ENCODE results near the gene RBM6. TPM values are rescaled to one million over a fixed set of nuclear protein-coding genes. Genes with fewer than 3 reads are reported as not detected.
"Not testable (repeated sequence)": the region's sequence is repeated elsewhere in the genome, so short reads cannot be mapped to it uniquely, and the experiment has no call there.

RBM6 gene
- 10 to 100 TPM; 32.6 to 89.1 (median 50.0) TPM for polyA plus RNA-seq (ENCODE audit: low read depth in 6 of 6)

- peak within 1 kb of the TSS; percentile 95 to 100 (median 98) for H3K27ac Mint-ChIP-seq
- ATAC-seq (ENCODE audit: low read depth in 2 of 2) (peak; percentile 91 to 92), DNase-seq (peak; percentile 95)
- peaks cover 26 to 42% (median 35%) of the 10 kb centered on the region in 3 donors for H3K4me1 Mint-ChIP-seq
- no peaks in the 10 kb centered on the region for H3K36me3 Mint-ChIP-seq
- H3K27me3 Mint-ChIP-seq, result no peaks in the 10 kb centered on the region
- peak within 1 kb of the TSS; percentile 90 to 100 (median 98) for H3K4me3 Mint-ChIP-seq
- no peaks in the 10 kb centered on the region for H3K9me3 Mint-ChIP-seq
Measured at GRCh38 chr3:49939858-49940666, at the start of gene RBM6. RBM6 (plus strand) TSS chr3:49940150; CDS start chr3:49962642, 22,492 bp downstream.

- no peak for ATAC-seq (ENCODE audit: low read depth in 2 of 2)
- H3K36me3 Mint-ChIP-seq, result no peaks in the 10 kb centered on the region
- H3K4me3 Mint-ChIP-seq, result no peak overlapping the region
Measured at GRCh38 chr3:49895791-49896190, 44.2 kb upstream of the RBM6 start.

GRCh38 chr3:49896345-49896744 lies 43.6 kb upstream of the RBM6 start:
- no peaks in the 10 kb centered on the region for H3K36me3 Mint-ChIP-seq
- peaks cover 0 to under 1% (median 0%) of the 10 kb centered on the region in 3 donors for H3K4me1 Mint-ChIP-seq
- H3K9me3 Mint-ChIP-seq, result no peaks in the 10 kb centered on the region
- H3K27me3 Mint-ChIP-seq, result no peaks in the 10 kb centered on the region
- DNase-seq, result no peak
- no peak overlapping the region for H3K4me3 Mint-ChIP-seq
- H3K27ac Mint-ChIP-seq, result peak overlapping the region in 1 of 6 donors; percentile 26
- no peak for ATAC-seq (ENCODE audit: low read depth in 2 of 2)

More at GRCh38 chr3:49895791-49896190, 44.2 kb upstream of the RBM6 start:
- Mint-ChIP-seq H3K27ac (peak overlapping the region in 1 of 6 donors; percentile 68), H3K27me3 (no peaks in the 10 kb centered on the region), H3K4me1 (no peaks in the 10 kb centered on the region), H3K9me3 (no peaks in the 10 kb centered on the region)
- no peak for DNase-seq

- Mint-ChIP-seq H3K4me3 (no peak overlapping the region), H3K36me3 (no peaks in the 10 kb centered on the region), H3K27me3 (no peaks in the 10 kb centered on the region), H3K4me1 (peaks cover 2 to 5% (median 4%) of the 10 kb centered on the region in 3 donors), H3K9me3 (no peaks in the 10 kb centered on the region), H3K27ac (peak overlapping the region in 1 of 6 donors; percentile 44)
- DNase-seq, result no peak
- ATAC-seq (ENCODE audit: low read depth in 2 of 2), result no peak
Measured at GRCh38 chr3:49898991-49899390, 41.0 kb upstream of the RBM6 start.

GRCh38 chr3:49899815-49900214 lies 40.1 kb upstream of the RBM6 start:
- DNase-seq (no peak), ATAC-seq (ENCODE audit: low read depth in 2 of 2) (no peak)
- Mint-ChIP-seq H3K27ac (peak overlapping the region in 1 of 6 donors; percentile 28), H3K4me1 (peaks cover 7 to 8% (median 8%) of the 10 kb centered on the region in 3 donors), H3K9me3 (no peaks in the 10 kb centered on the region), H3K4me3 (no peak overlapping the region), H3K36me3 (no peaks in the 10 kb centered on the region), H3K27me3 (no peaks in the 10 kb centered on the region)

GRCh38 chr3:49900491-49901153 lies 39.3 kb upstream of the RBM6 start:
- no peak overlapping the region for H3K27ac Mint-ChIP-seq
- H3K4me3 Mint-ChIP-seq, result no peak overlapping the region
- no peak for DNase-seq
- no peaks in the 10 kb centered on the region for H3K9me3 Mint-ChIP-seq
- no peaks in the 10 kb centered on the region for H3K27me3 Mint-ChIP-seq
- H3K36me3 Mint-ChIP-seq, result no peaks in the 10 kb centered on the region
- H3K4me1 Mint-ChIP-seq, result peaks cover 11 to 15% (median 13%) of the 10 kb centered on the region in 3 donors
- ATAC-seq (ENCODE audit: low read depth in 2 of 2), result no peak

- Mint-ChIP-seq H3K27ac (peak overlapping the region in 1 of 6 donors; percentile 47), H3K27me3 (no peaks in the 10 kb centered on the region), H3K4me3 (peak overlapping the region in 1 of 8 donors; percentile 59)
Measured at GRCh38 chr3:49901366-49902339, 38.3 kb upstream of the RBM6 start.

GRCh38 chr3:49902511-49903345 lies 37.2 kb upstream of the RBM6 start:
- DNase-seq (no peak), ATAC-seq (ENCODE audit: low read depth in 2 of 2) (no peak)
- H3K27me3 Mint-ChIP-seq, result no peaks in the 10 kb centered on the region
- H3K27ac Mint-ChIP-seq, result no peak overlapping the region
- peak overlapping the region in 3 of 8 donors; percentile 36 to 82 (median 60) for H3K4me3 Mint-ChIP-seq
- no peaks in the 10 kb centered on the region for H3K36me3 Mint-ChIP-seq
- no peaks in the 10 kb centered on the region for H3K9me3 Mint-ChIP-seq
- peaks cover 26 to 32% (median 29%) of the 10 kb centered on the region in 3 donors for H3K4me1 Mint-ChIP-seq

More at GRCh38 chr3:49901366-49902339, 38.3 kb upstream of the RBM6 start:
- DNase-seq, result no peak
- H3K36me3 Mint-ChIP-seq, result no peaks in the 10 kb centered on the region
- no peaks in the 10 kb centered on the region for H3K9me3 Mint-ChIP-seq
- H3K4me1 Mint-ChIP-seq, result peaks cover 20 to 25% (median 23%) of the 10 kb centered on the region in 3 donors
- no peak for ATAC-seq (ENCODE audit: low read depth in 2 of 2)

- DNase-seq, result peak; percentile 79
- Mint-ChIP-seq H3K27me3 (no peaks in the 10 kb centered on the region), H3K9me3 (no peaks in the 10 kb centered on the region), H3K4me3 (peak within 1 kb of the TSS; percentile 82 to 93 (median 84)), H3K36me3 (no peaks in the 10 kb centered on the region), H3K4me1 (peaks cover 26 to 32% (median 29%) of the 10 kb centered on the region in 3 donors), H3K27ac (peak within 1 kb of the TSS; percentile 58 to 97 (median 88))
- ATAC-seq (ENCODE audit: low read depth in 2 of 2), result peak; percentile 94 to 95
Measured at GRCh38 chr3:49903451-49904424, 36.2 kb upstream of the RBM6 start, which contains the start of gene MST1R. MST1R (minus strand) TSS chr3:49903873; CDS start chr3:49903609, 264 bp downstream.

GRCh38 chr3:49904448-49904847 lies 35.5 kb upstream of the RBM6 start:
- H3K27ac Mint-ChIP-seq, result peak overlapping the region in 3 of 6 donors; percentile 37 to 90 (median 68)

GRCh38 chr3:49906073-49906743 lies 33.7 kb upstream of the RBM6 start:
- Mint-ChIP-seq H3K36me3 (peaks cover 4 to 11% of the 10 kb centered on the region in 2 donors), H3K4me3 (peak overlapping the region; percentile 55 to 88 (median 70)), H3K9me3 (no peaks in the 10 kb centered on the region), H3K4me1 (peaks cover 26 to 32% (median 29%) of the 10 kb centered on the region in 3 donors), H3K27me3 (no peaks in the 10 kb centered on the region), H3K27ac (peak overlapping the region; percentile 2 to 93 (median 75))
- DNase-seq (peak; percentile 34), ATAC-seq (ENCODE audit: low read depth in 2 of 2) (peak; percentile 38 to 48)

More at GRCh38 chr3:49904448-49904847, 35.5 kb upstream of the RBM6 start:
- H3K27me3 Mint-ChIP-seq; DNase-seq; H3K9me3 Mint-ChIP-seq; H3K36me3 Mint-ChIP-seq; ATAC-seq (ENCODE audit: low read depth in 2 of 2): not testable (repeated sequence)
- H3K4me3 Mint-ChIP-seq, result peak overlapping the region; percentile 47 to 93 (median 82)
- H3K4me1 Mint-ChIP-seq, result peaks cover 26 to 32% (median 29%) of the 10 kb centered on the region in 3 donors

Data from naive B cell (primary cell).